Astrocyte of the spinal cord (primary cell): ENCODE results near the gene MSI2.

Experiments used
- DNase-seq: peaks from one replicate; pipeline ENCODE4 v3.0.0; 2011; ENCODE audit warnings: low read depth, low spot score
- H3K4me3 ChIP-seq: 2 replicates; pipeline ENCODE4 v1.5.1; 2011; ENCODE audit warnings: low read depth, mild to moderate bottlenecking, low read length, moderate library complexity
- in situ Hi-C: cut with HindIII; loops from 2 replicates; pipeline ENCODE4 v1.10.0; 2017; ENCODE audit warnings: low sequenced_read_pairs
- TF ChIP-seq, protein P1 (sequence below): IDR thresholded peaks from 2 replicates; pipeline ENCODE4 v1.5.1; 2012; ENCODE audit warnings: low read depth, mild to moderate bottlenecking, low read length, inconsistent platforms

The MSI2 gene

DNA sequence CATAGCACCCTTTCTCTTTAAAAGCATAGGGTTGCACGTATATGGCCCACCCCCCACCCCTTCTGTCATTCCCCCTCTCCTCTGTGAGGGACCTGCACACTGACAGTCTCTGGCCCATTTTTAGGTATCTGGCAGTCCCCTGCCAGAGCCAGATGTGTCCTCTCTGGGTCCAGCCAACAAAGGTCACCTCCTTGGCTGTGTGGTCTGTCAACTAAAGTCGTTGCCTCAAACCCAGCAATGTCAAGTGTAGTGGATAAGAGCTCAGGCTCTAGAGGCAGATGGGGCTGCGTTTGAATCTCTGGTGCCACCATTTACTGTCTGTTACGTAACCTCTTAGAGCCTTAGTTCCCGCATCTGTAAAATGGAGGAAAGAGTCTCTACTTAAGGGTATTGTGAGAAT is 211.5 kb downstream of the MSI2 start:
- no peak for DNase-seq
- no peak overlapping the region for H3K4me3 ChIP-seq
- TF ChIP-seq, protein P1, sequence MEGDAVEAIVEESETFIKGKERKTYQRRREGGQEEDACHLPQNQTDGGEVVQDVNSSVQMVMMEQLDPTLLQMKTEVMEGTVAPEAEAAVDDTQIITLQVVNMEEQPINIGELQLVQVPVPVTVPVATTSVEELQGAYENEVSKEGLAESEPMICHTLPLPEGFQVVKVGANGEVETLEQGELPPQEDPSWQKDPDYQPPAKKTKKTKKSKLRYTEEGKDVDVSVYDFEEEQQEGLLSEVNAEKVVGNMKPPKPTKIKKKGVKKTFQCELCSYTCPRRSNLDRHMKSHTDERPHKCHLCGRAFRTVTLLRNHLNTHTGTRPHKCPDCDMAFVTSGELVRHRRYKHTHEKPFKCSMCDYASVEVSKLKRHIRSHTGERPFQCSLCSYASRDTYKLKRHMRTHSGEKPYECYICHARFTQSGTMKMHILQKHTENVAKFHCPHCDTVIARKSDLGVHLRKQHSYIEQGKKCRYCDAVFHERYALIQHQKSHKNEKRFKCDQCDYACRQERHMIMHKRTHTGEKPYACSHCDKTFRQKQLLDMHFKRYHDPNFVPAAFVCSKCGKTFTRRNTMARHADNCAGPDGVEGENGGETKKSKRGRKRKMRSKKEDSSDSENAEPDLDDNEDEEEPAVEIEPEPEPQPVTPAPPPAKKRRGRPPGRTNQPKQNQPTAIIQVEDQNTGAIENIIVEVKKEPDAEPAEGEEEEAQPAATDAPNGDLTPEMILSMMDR = no peak
- in situ Hi-C loops = no loop called here

DNA sequence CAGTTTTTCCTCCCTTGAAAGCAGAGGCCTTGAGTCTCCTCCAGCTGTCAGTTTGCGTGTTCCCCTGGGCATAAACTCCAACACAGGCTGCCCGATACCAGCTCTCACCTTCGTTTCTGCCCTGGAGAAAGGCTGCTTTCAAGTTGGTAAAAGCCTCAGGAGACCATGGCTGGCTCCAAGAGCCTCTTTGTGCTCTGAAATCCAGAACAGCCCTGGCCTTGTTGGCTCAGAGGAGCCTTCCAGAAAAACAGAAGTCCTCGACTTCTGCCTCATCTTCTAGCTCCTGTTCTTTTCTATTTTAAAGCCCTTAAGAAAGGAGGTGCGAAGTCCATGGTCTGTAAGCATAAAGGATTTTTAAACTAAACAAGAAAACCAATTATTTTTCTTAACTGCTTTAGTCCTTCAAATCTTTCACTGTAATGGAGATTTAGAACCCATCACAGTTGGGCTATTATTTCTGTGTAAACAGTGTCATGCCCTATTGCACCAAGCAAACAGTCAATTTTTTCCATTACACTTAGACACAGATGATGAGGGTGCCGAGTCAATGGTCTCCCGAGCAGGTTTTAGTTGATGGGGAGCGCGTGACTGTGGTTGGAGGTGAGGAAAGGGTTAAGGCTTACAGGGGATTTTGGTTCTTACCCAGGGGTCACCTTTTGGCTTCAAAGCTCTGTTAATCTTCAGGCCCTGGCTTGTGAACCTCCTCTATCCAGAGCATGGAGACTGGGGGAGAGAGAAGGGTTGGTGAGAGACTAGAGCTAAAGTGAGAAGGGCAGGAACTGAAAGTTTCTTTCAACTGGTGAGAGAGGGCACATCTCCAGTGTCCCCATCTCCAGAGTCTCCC is 212.8 kb downstream of the MSI2 start:
- in situ Hi-C loops = no loop called here
- TF ChIP-seq, protein P1 = no peak
- DNase-seq = no peak
- H3K4me3 ChIP-seq = no peak overlapping the region

DNA sequence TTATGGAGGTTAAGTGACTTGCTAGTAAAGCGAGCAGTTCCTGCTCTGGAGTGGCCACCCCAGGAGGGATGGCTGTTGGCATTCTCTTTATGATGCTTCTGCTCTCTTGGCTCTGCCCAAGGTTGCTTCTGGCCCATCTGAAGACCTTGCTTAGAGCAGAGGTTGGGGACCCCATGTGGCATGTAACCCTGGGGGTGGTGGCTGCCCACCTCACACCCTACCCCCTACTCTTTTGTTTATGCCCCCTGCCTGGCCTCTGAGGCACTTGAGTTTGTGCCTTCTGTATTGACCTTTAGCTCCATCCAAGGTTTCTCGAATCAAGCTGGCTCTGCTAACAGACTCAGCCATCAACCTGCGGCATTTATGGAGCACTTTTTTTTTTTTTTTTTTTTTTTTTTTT is 214.6 kb downstream of the MSI2 start:
- no peak for DNase-seq
- in situ Hi-C loops = no loop called here
- TF ChIP-seq, protein P1 = no peak
- no peak overlapping the region for H3K4me3 ChIP-seq

DNA sequence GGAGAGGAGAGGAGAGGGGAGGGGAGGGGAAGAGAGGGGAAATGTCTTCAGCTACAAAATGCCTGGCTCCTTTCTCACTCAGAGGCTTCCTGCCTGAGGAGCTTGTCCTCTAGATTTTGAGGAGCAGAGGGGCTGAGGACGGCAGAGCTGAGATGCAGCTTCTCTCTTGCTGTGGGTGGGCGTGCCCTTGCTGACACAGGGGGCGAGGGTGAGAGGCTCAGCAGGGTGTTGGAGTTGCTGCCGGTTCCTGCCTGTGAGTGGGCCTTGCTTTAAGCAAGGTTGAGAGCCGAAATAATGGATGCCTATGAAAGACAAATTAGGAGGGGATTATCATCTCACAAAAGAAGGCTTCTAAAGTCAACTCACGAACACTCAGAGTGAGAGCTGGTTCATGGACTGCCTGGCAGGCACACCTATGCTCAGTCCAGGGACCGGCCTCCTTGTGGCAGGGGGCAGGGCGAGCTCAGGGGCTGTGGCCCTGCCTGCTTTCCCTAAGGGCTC is 215.6 kb downstream of the MSI2 start:
- no peak overlapping the region for H3K4me3 ChIP-seq
- in situ Hi-C loops = no loop called here
- TF ChIP-seq, protein P1 = no peak
- no peak for DNase-seq

DNA sequence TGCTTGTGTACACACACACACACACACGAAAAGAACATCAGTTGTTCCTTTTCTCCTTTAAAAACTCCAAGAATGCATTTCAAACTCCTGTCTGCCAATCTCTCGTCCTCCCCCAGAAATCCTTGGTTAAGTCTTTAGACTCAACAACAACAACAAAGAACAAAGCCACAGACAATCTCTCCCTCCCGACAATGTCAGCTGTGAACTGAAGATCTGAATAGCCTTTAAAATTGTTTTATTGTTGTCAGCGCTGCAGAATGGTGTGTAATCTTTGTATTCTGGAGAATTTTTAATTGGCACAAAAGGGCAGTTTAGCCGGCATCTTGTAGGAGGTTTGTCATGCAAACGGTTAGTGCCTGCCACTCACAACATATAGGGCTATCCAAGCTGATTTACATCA is 219.5 kb downstream of the MSI2 start:
- no peak overlapping the region for H3K4me3 ChIP-seq
- no peak for DNase-seq
- TF ChIP-seq, protein P1 = no peak
- in situ Hi-C loops = no loop called here

DNA sequence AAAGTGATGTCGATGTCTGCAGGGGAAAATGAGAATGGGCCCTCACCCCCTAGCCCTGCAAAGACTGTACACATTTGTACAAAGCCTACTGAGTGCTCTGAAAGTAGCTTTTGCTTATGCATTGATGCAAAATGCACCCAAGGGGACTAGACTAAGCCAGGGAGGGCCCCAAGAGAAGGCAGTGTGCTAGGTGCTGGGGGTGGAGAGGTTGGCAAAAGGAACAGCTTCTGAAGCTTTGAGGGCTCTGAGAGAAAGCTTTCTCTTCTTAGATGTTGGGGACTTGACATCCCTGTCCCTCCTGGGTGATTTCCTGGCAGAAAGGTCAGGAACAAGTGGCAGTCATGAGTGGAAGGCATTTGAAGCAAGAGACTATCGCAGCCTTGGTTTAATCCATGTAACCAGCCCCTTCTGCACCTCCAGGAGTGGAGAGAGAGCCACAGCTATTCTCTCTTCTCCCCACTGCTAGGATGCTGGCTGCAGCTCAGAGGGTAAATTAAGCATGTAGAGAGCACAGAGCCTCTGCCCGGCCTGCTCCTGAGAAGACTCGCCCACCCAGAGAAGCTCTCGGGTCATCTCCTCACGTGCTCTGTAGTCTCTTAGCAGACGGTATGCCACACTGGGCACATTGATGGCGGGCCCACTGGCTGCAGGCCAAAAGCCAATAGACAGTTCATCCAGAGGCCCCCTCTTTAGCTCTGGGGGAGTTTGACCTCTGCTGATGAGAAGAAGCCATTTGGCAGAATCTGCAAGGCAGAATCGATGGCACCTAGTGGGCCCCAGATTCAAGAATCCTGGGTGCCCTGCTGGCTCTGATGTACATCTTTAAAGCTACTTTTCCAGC is 221.4 kb downstream of the MSI2 start:
- TF ChIP-seq, protein P1 = no peak
- in situ Hi-C loops = no loop called here
- DNase-seq = no peak
- H3K4me3 ChIP-seq = no peak overlapping the region
